Caki2 (cell line): ENCODE data around the gene CIAPIN1. TPM values are rescaled to one million over a fixed set of nuclear protein-coding genes. Genes with fewer than 3 reads are reported as not detected.
A peak's percentile ranks its signal among the peaks of the same experiment; 100 is the strongest.
"Not testable (repeated sequence)": the region's sequence is repeated elsewhere in the genome, so short reads cannot be mapped to it uniquely, and the experiment has no call there.

Experiments used
- DNase-seq: peaks from one replicate; pipeline ENCODE4 v3.0.0-alpha.2; 2015; ENCODE audit warnings: low read depth
- in situ Hi-C: cut with HindIII; loops from 2 replicates; pipeline ENCODE4 v1.10.0; 2016; ENCODE audit warnings: low sequenced_read_pairs, low pct_unique_long_range_greater_than_20kb, mixed read lengths
- total RNA-seq: library from RNA; depleted of rRNA; stranded (reverse); fragments of >200 nt; shearing (Covaris generic); gene quantifications from 2 replicates; pipeline ENCODE4 v1.2.3, GENCODE V29; 2014; ENCODE audit warnings: low replicate concordance

Gene CIAPIN1
- total RNA-seq, 1 experiment from 2014 or later = 130 TPM

DNA sequence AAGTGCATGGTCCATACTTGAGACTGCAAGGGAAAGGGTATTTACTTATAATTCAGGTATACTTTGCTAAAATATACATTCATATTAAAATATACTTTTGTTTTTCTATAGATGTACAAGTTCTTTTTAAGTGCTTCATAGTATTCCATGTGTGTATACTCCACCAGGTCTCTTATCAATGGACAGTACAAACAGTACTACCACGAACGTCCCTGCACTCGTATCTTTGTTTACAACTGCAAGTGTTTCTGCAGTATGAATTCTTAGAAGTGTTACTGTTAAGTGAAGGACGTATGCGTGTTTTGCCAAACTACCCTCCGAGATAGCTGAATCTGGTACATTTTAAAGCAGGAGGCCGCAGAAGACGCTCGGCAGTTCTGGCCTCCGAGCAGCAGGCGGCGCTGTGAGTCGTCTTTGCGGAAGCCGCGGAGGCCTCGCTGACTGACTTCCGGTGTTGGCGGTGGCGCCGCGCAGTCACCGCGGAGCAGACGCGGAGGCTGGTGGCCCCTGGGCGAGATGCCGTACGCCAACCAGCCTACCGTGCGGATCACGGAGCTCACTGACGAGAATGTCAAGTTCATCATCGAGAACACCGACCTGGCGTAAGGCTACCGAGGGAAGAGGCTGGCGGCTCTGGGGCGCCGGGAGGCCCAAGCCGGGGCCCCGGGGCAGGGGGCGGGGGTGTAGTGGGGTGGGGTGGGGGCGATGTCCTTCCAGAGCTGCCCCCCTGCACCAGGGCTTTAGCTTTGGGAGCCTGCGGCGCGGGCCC, 15.2 kb upstream of the CIAPIN1 start, which contains the start of gene POLR2C:
Gene POLR2C, plus strand, starts transcription at position 471 of the 769 bp plus-strand sequence. Its CDS starts 46 bp downstream, at position 517.
- in situ Hi-C loops = no loop called here
- DNase-seq = peak; percentile 69

DNA sequence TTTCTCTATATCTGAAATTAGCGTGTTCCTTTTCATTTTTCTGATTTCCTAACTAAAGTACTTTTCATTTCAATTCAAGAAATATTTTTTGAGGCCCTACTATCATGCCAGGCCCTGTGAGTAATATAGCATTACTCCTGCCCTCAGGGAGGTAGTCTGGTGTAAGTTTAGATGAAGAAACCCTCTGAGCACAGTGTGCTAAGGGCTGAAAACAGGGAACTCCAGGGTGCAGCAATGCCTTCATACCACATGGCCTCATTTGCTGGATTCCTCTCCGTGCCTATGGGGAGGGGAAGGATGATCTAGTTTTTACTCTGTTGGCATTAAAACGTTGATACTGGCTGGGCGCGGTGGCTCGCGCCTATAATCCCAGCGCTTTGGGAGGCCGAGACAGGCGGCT, 4.8 kb upstream of the CIAPIN1 start:
- in situ Hi-C loops = no loop called here
- no peak for DNase-seq

DNA sequence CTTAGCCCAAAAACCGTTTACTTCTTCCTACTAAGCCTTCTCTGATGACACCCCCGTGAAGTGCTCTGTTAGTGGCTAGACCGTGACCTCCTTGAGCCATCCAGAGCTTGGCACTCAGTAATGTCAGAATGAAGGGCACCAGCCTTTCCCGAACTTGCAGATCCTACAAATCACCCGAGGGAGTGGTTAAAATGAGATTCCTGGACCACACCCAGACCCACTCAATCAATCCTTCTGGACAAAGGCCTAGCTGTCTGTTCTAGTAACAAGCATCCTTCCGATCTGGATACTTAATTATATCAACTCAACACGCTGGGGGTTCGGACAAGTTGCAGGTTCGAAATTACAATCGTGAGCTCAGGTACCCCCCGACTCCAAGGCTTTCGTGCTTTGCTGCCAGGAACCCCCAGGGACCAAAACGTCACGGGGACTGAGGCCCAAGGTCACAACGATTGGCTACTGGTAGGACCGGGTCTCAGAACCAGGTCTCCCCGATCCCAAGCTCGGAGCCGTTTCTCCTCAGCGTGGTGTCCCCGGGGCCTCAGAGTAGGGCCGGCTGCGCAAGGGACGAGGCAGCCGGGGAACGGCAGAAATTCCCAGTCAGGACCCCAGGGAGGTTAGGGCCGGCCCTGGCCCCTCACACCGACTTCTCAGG, 527 bp downstream of the CIAPIN1 start:
- in situ Hi-C loops = no loop called here
- DNase-seq = peak; percentile 14

GRCh38 chr16:57445510-57445909, 1.7 kb downstream of the CIAPIN1 start:
- no peak for DNase-seq
- in situ Hi-C loops = no loop called here

DNA sequence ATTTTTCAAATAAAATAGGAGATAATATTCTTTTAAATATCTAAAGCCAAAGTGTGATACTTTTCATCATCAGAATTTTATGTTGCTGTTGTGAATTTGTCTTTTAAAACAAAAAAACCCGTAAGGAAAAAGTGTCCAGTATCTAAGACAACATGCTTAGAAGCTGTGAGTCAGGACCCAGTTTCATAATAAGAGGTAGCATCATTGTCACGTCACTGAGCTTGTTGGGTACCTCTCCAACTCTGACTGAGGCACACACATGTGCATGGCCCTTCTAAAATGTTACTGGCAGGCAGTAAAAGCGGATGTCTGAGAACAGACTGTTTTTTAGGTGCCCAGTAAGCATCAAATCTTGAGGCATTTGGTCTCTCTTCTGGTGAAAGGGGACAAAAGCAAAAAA, 2.5 kb downstream of the CIAPIN1 start:
- in situ Hi-C loops = no loop called here
- no peak for DNase-seq

DNA sequence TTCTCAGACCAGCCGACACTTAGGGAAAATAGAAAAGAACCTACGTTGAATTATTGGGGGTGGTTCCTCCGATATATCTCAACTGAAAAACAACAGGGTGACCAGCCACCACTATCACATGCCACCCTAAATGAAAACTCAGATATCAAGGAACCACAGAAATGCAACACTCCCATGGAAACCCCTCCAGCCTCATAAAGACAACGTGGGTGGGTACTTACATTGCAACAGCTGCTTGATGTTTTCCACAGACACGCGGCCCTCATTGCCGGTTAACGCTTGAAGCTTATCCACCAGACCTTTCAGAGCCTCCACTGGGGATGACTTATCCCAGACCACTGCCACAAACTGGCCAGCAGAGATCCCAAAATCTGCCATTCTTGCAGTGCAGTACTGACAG, 6.6 kb downstream of the CIAPIN1 start:
- DNase-seq, in situ Hi-C loops: not testable (repeated sequence)

- in situ Hi-C loops, DNase-seq: not testable (repeated sequence)
These were observed 7.2 kb downstream of the CIAPIN1 start for GRCh38 chr16:57439947-57440346.

DNA sequence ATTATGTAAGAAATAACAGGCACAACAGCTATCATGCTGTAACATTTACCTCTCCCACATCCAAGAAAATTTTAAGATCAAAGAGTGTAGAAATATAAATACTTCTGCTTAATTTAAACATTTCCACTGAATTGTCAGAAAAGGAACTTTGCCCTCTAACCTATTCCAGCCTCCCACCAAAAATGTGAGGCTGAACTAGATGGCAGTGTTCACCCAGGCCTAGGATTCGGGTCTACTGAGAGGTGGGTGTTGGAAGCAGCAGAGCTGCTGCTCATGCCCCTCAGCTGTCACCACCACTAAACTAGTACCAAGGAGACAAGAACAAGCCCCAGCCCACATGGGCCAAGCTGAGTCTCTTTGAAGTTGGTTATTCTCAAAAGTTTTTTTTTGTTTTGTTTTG, 11.3 kb downstream of the CIAPIN1 start:
- in situ Hi-C loops = no loop called here
- DNase-seq = no peak

DNA sequence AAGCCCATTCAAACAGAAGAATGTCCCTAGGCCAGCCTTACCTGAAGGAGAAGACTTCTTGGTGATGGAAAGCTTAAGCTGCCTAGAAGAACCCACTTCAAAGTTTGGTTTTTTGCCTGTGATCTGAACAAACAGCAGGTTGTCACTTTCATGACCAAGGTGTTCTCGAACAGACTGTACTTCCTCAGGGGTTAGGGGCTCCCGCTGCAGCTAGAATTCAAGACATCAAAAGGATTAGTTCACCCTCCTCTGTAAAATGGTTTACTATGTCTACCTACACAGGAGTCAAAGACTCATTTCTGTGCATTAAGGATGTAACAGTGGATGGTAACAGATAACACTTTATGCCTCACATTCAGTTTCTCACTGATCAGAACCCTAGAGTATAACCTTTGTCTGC, 13.2 kb downstream of the CIAPIN1 start:
- DNase-seq = no peak
- in situ Hi-C loops = no loop called here

GRCh38 chr16:57432989-57433388, 14.2 kb downstream of the CIAPIN1 start:
- in situ Hi-C loops = no loop called here

DNA sequence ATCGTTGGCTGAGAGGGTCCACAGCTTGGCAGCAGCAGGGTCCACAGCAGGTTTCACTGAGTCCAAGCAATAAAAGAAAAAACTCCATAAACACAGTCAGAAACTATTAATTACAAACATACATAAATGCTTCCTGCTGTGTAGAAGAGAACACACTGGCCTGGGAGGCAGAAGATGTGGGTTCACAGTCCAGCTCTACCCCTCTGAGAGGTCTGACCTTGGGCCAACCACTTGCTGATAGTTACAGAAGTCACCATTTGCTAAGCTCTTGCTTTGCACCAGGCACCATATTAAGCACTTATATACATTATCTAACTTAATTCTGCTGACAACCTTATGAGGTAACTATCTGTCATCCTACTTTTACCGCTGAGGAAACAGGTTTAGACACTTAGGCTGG, 14.7 kb downstream of the CIAPIN1 start:
- in situ Hi-C loops = no loop called here
- DNase-seq = no peak

More at GRCh38 chr16:57432989-57433388, 14.2 kb downstream of the CIAPIN1 start:
- no peak for DNase-seq

DNA sequence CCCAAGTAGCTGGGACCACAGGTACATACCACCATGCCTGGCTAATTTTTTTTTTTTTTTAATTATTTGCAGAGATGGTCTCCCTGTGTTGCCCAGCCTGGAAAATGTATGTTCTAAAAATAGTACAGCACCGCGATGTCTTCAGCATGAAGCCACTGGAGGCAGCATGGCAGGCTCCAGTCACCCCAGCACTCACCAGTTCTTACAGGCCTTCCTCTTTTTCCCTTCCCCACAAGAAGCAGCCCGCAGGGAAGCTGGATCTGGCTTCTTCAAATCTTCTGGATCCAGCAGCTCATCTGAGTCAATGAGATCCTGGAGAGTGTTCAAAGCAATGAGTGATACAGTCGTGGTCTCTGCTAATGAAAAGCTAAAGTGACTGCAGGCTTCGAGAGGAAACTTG, 16.2 kb downstream of the CIAPIN1 start:
- no peak for DNase-seq
- in situ Hi-C loops = no loop called here

DNA sequence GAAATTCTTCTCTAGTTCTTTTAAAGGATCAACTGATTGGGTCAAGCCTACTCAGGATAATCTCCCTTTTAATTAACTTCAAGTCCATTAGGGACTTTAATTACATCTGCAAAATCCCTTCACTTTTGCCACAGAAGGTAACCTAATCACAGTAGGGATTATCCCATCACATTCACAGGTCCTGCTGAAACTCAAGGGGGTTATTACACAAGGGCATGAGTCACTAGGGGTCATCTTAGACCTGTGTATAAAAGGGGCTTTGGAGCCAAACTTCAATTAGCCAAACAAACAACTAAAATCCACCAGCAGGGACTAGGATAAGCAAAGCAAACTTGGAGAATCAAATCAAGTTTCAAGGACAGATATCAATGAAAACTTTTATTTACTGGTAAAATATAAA, 19.4 kb downstream of the CIAPIN1 start:
- no peak for DNase-seq
- in situ Hi-C loops = no loop called here

GRCh38 chr16:57427307-57427706, 19.9 kb downstream of the CIAPIN1 start:
- in situ Hi-C loops = no loop called here
- DNase-seq = no peak

DNA sequence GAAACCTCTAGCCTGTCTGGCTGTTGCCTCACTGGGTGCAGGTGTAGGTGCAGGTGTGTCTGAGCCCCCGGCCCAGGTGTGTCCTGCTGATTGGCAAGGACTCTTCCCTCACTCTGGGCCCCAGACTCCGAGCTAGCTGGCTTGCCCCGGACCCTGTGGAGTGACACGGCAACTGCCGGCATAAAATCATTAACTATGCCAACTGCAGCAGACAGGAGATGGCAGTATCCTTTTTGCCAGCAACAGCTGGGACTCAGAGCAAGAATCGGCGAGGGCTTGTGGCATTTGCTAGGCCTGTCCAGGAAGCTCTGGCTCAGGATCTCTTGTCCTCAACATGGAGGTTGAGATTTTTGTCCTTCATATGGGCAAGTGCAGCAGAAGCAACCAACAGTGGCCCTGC, 20.8 kb downstream of the CIAPIN1 start:
- in situ Hi-C loops = no loop called here

DNA sequence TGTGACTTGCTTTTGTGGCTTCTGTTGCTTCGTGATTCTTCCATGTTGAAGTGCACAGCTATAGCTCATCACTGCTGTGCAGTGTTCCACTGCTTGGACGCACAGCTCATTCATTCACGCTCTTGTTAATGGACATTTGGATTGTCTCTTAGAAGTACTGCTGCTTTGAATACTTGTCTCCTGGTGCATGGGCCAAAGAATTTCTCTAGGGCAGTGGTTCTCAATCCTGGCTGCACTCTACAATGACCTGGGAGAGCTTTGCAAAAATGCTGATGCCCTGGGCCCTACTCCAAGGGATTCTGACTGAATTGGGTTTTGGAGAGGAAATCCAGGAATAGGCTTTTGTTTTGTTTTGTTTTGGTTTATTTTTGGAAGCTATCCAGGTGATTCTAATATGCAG, 22.6 kb downstream of the CIAPIN1 start:
- no peak for DNase-seq
- in situ Hi-C loops = no loop called here

More for the DNA sequence above, 20.8 kb downstream of the CIAPIN1 start:
- DNase-seq = no peak

DNA sequence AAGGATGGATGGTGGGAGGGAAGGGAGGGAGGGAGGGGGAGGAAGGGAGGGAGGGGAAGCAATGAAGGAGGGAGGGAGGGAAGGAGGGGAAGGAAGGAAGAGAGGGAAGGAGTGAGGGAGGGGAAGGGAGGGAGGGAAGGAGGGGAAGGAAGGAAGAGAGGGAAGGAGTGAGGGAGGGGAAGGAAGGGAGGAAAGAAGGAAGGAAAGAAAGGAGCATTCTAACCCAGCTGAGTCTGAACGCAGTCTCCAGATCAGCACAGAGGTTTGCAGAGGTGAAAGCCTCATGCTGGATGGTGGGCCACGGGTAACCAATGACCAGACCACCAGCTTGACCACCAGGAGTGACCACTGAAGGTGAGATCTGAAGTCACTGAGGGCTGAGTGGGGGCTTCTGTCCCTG, 24.0 kb downstream of the CIAPIN1 start:
- no peak for DNase-seq
- in situ Hi-C loops = no loop called here

DNA sequence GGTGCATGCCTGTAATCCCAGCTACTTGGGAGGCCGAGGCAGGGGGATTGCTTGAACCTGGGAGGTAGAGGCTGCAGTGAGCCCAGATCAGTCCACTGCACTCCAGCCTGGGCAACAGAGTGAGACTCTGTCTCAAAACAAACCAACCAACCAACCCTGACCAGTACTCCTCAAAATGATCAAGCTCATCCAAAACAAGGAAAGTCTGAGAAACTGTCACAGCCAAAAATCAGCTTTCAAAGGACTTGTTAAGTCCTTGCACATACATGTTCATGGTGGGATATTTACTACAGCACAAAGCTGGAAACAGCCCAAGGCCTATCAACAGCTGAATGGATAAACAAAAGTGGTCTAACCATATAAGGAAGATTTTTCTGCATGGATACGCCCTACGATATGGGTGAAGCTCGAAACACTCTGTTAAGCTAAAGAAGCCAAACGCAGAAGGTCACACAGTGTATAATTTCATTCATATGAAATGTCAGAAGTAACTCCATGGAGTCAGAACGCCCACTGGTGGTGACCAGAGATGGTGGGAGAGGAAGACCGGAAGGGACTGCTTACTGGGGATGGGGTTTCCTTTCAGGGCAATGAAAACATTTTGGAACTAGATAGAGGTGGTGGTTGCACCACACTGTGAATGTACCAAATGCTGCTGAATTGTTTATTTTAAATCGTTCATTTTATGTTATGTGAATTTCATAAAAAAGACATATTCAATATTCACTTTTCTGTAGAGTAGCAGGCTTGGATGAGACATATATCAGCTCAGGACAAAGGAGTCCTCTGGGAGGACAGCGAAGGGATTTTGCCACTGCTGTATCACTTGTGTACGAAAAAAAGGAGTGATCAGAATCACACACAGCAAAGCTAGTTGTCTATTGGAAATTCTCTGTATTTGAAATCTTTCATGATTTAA, 24.9 kb downstream of the CIAPIN1 start:
- in situ Hi-C loops = no loop called here
- DNase-seq = peak; percentile 33

GRCh38 chr16:57419506-57419905, 27.7 kb downstream of the CIAPIN1 start:
- in situ Hi-C loops = no loop called here
- no peak for DNase-seq
